Hematopoietic multipotent progenitor cell treated with erythropoietin and hydrocortisone succinate and interleukin-3 and kit ligand, for 17 days (in vitro differentiated cells): ENCODE results near the gene ITGA7.
"Not testable (repeated sequence)": the region's sequence is repeated elsewhere in the genome, so short reads cannot be mapped to it uniquely, and the experiment has no call there.

ENCODE experiments used
- DNase-seq: peaks from one replicate; pipeline ENCODE4 v3.0.0-alpha.2; 2015; ENCODE audit warnings: low spot score

Gene ITGA7

DNA sequence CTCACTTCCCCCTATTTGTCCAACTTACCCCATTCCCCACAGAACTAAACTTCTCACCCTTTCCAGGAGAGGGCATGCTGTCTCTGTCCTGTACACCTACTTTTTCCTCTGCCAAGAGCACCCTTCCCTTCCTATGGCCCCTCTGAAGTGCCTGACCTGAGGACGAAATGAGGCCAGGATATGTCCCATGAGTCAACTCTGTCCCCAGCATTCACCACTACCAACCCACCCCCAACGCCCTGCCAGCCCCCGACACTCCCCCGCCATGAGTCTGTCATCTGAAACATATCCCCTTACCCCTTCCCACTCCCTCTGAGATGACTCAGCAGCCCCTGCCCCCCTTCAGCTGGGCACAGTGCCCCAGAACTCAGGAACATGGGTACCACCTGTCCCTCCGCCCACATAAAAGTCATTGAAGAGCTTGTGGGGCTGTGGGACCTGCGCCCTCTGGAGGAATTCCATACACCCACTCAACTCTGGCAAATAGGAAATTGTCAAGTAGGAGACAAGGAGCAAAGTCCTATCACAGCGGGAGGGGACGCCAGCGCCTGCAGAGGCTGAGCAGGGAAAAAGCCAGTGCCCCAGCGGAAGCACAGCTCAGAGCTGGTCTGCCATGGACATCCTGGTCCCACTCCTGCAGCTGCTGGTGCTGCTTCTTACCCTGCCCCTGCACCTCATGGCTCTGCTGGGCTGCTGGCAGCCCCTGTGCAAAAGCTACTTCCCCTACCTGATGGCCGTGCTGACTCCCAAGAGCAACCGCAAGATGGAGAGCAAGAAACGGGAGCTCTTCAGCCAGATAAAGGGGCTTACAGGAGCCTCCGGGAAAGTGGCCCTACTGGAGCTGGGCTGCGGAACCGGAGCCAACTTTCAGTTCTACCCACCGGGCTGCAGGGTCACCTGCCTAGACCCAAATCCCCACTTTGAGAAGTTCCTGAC lies 26.3 kb downstream of the ITGA7 start:
- no peak for DNase-seq

DNA sequence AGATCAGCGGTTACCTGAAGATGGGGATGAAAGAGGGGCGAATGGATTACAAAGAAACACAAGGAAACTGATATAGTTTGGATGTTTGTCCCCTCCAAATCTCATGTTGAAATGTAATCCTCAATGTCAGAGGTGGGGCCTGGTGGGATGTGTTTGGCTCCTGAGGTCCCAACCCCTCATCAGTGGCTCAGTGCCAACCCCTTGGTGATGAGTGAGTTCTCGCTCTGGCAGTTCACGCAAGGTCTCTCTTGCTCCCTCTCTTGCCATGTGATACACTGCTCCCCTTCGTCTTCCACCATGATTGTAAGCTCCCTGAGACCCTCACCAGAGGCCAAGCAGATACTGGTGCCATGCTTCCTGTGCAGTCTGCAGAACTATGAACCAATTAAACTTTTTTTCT lies 28.0 kb downstream of the ITGA7 start:
- DNase-seq = no peak

DNA sequence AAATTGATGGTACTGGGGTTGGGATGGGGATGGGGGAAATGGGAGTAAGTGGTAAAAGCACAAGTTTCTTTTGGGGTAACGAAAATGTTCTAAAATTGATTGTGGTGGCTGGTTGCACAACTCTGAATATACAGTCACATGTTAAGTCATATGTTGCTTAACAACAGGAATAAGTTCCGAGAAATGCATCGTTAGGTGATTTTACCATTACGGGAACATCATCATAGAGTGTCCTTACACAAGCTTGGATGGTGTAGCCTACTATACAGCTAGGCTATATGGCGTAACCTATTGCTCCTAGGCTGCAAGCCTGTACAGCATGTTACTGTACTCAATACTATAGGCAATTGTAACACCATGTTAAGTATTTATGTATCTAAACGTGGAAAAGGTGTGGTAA lies 31.0 kb downstream of the ITGA7 start:
- DNase-seq = no peak

- no peak for DNase-seq
These were observed 32.0 kb downstream of the ITGA7 start for GRCh38 chr12:55675666-55676065.

- DNase-seq = no peak
These were observed 34.1 kb downstream of the ITGA7 start for GRCh38 chr12:55673638-55674037.

- DNase-seq = no peak
These were observed 36.0 kb downstream of the ITGA7 start for GRCh38 chr12:55671746-55672145.

DNA sequence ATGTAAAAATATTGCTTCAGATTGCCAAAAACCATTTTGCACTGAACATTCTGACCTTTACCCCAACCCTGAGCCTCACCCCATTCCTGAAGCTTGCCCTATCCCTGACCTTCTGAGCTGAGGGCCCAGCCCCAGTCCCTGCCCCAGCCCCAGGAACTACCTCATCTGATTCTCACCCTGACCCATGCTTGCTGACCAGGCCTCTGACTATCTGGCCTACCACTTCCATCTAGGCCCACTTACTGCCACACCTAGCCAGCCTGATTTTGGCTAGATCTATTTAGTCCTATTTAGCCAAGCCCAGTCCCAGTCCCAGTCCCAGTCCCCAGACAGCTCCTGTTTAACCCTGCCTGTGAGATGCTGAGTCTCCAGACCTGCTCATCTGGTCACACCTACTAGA lies 37.4 kb downstream of the ITGA7 start:
- DNase-seq = no peak

GRCh38 chr12:55666508-55666907 lies 41.2 kb downstream of the ITGA7 start:
- DNase-seq = no peak

DNA sequence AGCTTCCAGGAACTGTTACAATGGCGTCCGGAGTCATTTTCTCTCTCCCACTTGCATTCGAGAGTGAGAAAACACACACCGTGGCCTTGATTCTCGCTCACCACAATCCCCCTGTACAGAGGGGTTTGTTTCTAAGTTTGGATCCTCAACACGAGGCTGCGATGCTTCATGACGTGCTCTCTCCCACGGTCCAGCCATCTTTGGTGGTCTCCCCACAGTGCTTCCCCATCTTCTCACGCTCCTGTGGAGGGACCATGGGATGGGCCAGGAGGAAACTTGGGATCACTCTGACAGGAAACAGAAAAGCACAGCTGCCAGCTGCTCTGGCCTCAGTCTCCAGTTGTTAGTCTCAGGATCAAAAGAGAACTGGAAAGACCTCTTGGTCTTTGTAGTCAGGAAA lies 42.9 kb downstream of the ITGA7 start:
- DNase-seq = no peak

- DNase-seq = no peak
These were observed 44.3 kb downstream of the ITGA7 start for GRCh38 chr12:55663391-55663790.

DNA sequence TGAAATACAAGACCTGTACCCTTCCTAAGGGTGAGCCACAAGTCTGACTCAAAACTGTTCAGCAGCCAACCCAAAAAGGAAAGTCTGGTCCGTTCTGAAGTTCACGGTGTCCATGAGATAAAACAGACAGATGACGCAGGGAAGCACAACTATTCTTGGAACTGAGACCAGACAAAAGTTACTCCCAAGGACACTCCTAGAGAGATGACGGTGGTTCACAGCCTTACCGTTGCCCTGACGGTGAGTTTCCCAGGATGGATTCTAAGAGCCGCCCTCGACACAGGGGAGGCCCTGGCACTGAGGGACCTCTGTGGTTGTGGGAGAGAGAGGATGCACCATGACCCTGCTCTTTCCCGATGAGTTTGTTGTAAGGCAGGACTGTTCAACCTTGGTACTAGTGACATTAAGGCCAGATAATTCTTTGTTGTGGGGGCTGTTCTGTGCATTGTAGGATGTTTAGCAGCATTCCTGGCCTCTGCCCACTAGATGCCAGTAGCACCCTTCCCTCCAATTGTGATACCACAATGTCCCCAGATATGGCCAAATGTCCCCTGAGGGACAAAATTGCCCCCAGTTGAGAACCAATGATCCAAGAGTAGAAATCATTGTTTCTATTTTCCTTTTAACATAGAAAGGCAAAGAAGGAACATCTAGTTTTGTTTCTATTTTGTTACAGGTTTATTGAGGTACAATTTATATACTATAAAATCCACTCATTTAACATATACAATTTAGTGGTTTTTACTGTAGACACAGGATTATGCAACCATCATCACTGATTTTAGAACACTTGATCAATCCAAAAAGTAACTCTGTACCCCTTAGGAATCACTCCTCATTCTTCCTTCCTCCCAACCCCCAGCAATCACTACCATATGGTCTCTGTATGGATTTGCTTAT lies 48.0 kb downstream of the ITGA7 start:
- no peak for DNase-seq

DNA sequence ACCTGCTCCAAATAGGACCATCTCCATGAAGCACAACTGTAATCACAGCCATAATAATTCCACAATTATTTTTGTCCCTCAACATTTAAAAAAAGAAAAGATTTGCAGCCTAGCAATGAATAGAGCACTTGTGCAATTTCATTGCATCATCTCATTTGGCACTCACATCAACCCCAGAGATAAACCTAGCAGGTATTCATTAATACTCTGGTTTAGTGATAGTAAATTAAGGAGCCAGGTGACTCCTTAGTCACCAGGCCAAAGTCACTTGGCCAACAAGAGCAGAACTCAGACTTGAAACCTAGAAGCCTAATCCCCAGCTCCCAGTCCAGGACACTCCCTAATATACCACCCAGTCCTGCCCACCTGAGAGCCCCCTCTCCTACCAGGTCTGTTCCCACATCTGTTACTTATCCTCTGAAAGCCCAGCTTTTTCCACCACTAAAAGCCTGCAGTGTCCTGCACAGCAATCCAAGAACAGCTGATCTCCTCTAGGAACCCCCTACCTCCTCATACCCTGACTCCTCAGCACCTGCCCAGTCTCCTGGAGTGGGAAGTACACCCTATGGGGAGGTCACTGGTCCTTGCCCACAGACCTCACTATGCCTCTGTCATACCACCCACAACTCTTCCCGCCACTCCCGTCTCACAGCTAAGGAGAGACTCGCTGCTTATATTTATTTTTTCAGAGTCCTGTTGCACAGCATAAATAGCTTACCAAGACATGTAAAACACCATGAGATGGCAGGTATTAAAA lies 48.9 kb downstream of the ITGA7 start:
- DNase-seq = no peak

GRCh38 chr12:55658212-55658611 lies 49.5 kb downstream of the ITGA7 start:
- DNase-seq = no peak

DNA sequence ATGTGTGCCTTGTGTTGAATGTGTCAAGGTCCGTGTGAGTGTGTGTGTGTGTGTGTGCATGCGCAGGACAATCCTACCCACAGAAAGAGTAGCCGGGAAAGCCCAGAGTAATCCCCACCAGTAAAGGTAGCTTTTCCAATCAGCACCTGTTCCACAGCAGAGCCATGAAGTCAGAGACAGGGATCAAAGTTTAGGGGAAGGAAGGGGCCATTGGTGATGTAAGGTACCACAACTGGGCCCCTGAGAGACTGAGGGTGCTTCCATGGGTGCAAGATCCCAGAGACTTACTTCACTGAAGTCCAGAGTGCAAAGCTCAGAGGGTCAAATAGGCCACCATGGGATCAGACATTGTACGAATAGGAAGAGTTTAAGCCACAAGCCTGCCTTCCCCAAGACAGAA lies 50.5 kb downstream of the ITGA7 start:
- no peak for DNase-seq

- DNase-seq = no peak
These were observed 53.0 kb downstream of the ITGA7 start for GRCh38 chr12:55654511-55655214.

- no peak for DNase-seq
These were observed 54.7 kb downstream of the ITGA7 start for GRCh38 chr12:55653031-55653430.

DNA sequence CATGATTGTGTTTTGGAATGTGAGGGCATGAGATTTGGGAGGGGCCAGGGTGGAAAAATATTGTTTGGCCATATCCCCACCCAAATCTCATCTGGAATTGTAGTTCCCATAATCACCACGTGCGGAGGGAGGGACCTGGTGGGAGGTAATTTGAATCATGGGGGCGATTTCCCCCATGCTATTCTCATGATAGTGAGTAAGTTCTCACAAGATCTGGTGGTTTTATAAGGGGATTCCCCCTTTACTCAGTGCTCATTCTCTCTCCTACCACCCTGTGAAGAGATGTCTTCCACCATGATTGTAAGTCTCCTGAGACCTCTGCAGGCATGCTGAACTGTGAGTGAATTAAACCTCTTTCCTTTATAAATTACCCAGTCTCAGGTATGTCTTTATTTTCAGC lies 55.4 kb downstream of the ITGA7 start:
- DNase-seq = no peak

DNA sequence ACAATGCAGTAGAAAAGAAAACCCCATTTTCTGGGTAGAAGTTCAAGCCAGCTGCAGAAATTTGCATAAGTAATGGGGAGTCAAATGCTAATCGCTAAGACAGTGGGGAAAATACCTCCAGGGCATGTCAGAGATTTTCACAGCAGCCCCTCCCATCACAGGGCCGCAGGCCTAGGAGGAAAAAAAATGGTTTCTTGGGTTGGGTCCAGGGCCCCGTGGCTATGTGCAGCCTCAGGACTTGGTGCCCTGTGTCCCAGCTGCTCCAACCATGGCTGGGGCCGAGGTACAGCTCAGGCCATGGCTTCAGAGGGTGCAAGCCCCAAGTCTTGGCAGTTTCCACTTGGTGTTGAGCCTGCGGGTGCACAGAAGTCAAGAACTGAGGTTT lies 56.4 kb downstream of the ITGA7 start:
- DNase-seq = no peak

- DNase-seq = not testable (repeated sequence)
These were observed 56.9 kb downstream of the ITGA7 start for GRCh38 chr12:55650620-55651298.

GRCh38 chr12:55647027-55647426 lies 60.7 kb downstream of the ITGA7 start:
- DNase-seq = no peak

GRCh38 chr12:55644591-55644990 lies 63.1 kb downstream of the ITGA7 start:
- no peak for DNase-seq
